Mucosa of descending colon (tissue), 3 donors: ENCODE measurements around the gene USP35. TPM values are rescaled to one million over a fixed set of nuclear protein-coding genes. Genes with fewer than 3 reads are reported as not detected.

ENCODE experiments used
- ATAC-seq: fragments of 200-7000 bp; cut with Tn5 transposase; one replicate; pipeline ENCODE4 v1.9.1; 2020; ENCODE audit warnings: mild to moderate bottlenecking, moderate library complexity
- DNase-seq, 3 donors: peaks; one replicate each; pipeline ENCODE4 v3.0.0-alpha.2; 2020
- H3K36me3 ChIP-seq: fragments of 200-600 bp; one replicate; pipeline ENCODE4 v1.8.0; 2021; ENCODE audit warnings: low read depth, mild to moderate bottlenecking
- H3K4me1 ChIP-seq: fragments of 200-600 bp; one replicate; pipeline ENCODE4 v1.8.0; 2021; ENCODE audit warnings: low read depth, mild to moderate bottlenecking
- H3K4me3 ChIP-seq: fragments of 200-600 bp; one replicate; pipeline ENCODE4 v1.8.0; 2021; ENCODE audit warnings: mild to moderate bottlenecking
- H3K9me3 ChIP-seq: fragments of 200-600 bp; one replicate; pipeline ENCODE4 v1.8.0; 2021; ENCODE audit warnings: mild to moderate bottlenecking
- intact Hi-C, 2 donors: fragments of 100-400 bp; cut with DNase I in 1 of 2; cut with micrococcal nuclease in 1 of 2; formaldehyde crosslinking; loops; one replicate each; pipeline versions ENCODE4 v1.11.0 to v1.11.1; 2022; cut with DNase I, micrococcal nuclease
- total RNA-seq, 3 donors: library from RNA; stranded (reverse); fragmentation: NEBNext Ultra II Directional in 2 of 3; extraction: Animal tissue kit (Norgen Biotek cat#: 25700) in 2 of 3; gene quantifications; one replicate each; pipeline versions ENCODE4 v1.2.1 to v1.2.4, GENCODE V29; 2021 to 2023
- TF ChIP-seq, protein P1 (sequence below): fragments of 200-600 bp; IDR thresholded peaks from one replicate; pipeline ENCODE4 v1.8.0; 2022; ENCODE audit warnings: antibody characterized with exemption, mild to moderate bottlenecking
- donor health status: DM: no; HTN: no; CAD: no; lungs with moderate emphysema.
- donor health status: DM: no; HTN: no; CAD: no.
- donor health status: DM: no; HTN: yes; CAD: no.

USP35 gene
- total RNA-seq, 3 donors from 2014 or later = 3.9 to 11.1 (median 4.9) TPM

DNA sequence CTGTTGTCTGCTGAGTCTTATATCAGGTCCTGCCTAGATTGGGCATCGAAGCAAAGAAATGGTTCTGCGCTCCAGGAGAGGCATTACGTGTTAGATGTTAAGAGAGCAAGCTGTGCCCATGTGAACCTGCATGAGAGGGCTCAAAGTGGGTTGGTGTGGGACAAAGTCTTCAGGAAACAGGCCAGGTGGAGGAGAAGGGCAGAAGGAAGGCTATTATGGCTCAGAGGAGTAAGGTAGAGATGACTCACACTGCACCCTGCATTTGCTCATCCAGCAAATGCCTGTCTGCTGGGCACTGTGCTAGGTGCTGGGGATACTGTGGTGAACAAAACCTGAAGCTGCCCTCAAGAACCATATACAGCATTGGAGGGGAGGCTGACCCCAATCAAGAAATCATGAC lies 5.8 kb downstream of the USP35 start:
- TF ChIP-seq, protein P1, sequence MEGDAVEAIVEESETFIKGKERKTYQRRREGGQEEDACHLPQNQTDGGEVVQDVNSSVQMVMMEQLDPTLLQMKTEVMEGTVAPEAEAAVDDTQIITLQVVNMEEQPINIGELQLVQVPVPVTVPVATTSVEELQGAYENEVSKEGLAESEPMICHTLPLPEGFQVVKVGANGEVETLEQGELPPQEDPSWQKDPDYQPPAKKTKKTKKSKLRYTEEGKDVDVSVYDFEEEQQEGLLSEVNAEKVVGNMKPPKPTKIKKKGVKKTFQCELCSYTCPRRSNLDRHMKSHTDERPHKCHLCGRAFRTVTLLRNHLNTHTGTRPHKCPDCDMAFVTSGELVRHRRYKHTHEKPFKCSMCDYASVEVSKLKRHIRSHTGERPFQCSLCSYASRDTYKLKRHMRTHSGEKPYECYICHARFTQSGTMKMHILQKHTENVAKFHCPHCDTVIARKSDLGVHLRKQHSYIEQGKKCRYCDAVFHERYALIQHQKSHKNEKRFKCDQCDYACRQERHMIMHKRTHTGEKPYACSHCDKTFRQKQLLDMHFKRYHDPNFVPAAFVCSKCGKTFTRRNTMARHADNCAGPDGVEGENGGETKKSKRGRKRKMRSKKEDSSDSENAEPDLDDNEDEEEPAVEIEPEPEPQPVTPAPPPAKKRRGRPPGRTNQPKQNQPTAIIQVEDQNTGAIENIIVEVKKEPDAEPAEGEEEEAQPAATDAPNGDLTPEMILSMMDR = no peak
- Histone ChIP-seq H3K4me1 (peaks cover 2% of the 10 kb centered on the region), H3K9me3 (no peaks in the 10 kb centered on the region), H3K36me3 (no peaks in the 10 kb centered on the region), H3K4me3 (no peak overlapping the region)
- ATAC-seq (peak; percentile 71), DNase-seq (no peak)
- intact Hi-C loops = no loop called here

DNA sequence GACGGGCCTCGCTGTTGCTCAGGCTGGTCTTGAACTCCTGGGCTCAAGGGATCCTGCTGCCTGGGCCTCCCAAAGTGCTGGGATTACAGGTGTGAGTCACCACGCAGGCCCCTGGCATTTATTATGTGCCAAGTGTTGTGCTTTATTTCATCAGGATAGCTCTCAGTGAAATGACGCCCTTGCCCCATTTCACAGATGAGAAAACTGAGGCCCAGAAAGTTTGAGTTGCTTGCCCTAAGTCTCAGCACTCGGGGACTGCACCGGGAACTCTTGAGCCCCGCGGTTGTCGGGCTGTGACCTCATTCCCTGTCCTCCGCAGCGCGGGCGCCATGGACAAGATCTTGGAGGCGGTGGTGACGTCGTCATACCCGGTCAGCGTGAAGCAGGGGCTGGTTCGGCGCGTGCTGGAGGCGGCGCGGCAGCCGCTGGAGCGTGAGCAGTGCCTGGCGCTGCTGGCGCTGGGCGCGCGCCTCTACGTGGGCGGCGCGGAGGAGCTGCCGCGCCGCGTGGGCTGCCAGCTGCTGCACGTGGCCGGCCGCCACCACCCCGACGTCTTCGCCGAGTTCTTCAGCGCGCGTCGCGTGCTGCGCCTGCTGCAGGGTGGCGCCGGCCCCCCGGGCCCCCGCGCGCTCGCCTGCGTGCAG lies 7.3 kb downstream of the USP35 start:
- Histone ChIP-seq H3K9me3 (no peaks in the 10 kb centered on the region), H3K4me1 (no peaks in the 10 kb centered on the region), H3K36me3 (no peaks in the 10 kb centered on the region), H3K4me3 (no peak overlapping the region)
- intact Hi-C loops = no loop called here
- DNase-seq (no peak), ATAC-seq (no peak)
- TF ChIP-seq, protein P1 = no peak

DNA sequence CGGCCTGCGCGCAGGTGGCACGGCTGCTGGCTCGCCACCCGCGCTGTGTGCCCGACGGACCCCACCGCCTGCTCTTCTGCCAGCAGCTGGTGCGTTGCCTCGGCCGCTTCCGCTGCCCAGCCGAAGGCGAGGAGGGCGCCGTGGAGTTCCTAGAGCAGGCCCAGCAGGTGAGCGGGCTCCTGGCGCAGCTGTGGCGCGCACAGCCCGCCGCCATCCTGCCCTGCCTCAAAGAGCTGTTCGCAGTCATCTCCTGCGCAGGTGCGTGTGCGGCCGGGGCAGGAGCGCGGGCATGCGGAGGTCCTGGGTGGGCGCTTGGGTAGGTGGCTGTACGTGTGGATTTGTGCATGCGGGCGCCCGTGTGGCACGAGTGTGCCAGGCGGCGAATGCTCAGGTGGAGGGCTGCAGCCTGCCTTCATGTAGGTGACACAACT lies 8.0 kb downstream of the USP35 start:
- TF ChIP-seq, protein P1 = no peak
- ATAC-seq (no peak), DNase-seq (no peak)
- H3K4me3 ChIP-seq = no peak overlapping the region
- no peaks in the 10 kb centered on the region for H3K36me3 ChIP-seq
- H3K4me1 ChIP-seq = no peaks in the 10 kb centered on the region
- H3K9me3 ChIP-seq = no peaks in the 10 kb centered on the region
- intact Hi-C loops = no loop called here

DNA sequence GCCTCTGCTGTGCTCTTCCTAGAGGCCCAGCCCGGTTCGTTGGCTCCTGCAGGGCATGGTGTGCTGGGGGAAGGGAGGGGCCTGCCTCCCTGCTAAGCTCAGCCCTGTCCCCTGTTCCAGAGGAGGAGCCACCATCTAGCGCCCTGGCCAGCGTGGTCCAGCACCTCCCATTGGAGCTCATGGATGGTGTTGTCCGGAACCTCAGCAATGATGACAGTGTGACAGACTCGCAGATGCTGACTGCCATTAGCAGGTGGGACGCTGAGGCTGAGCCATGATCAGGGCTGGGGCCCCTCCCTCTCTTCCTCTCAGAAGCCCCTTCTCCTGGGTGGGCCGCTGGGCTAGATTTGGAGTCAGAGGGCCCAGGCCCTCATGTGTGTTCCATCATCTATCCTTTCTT lies 9.1 kb downstream of the USP35 start:
- intact Hi-C loops = no loop called here
- Histone ChIP-seq H3K9me3 (no peaks in the 10 kb centered on the region), H3K36me3 (no peaks in the 10 kb centered on the region), H3K4me3 (no peak overlapping the region), H3K4me1 (no peaks in the 10 kb centered on the region)
- ATAC-seq (no peak), DNase-seq (peak in 1 of 3 donors; percentile 14)
- TF ChIP-seq, protein P1 = no peak

DNA sequence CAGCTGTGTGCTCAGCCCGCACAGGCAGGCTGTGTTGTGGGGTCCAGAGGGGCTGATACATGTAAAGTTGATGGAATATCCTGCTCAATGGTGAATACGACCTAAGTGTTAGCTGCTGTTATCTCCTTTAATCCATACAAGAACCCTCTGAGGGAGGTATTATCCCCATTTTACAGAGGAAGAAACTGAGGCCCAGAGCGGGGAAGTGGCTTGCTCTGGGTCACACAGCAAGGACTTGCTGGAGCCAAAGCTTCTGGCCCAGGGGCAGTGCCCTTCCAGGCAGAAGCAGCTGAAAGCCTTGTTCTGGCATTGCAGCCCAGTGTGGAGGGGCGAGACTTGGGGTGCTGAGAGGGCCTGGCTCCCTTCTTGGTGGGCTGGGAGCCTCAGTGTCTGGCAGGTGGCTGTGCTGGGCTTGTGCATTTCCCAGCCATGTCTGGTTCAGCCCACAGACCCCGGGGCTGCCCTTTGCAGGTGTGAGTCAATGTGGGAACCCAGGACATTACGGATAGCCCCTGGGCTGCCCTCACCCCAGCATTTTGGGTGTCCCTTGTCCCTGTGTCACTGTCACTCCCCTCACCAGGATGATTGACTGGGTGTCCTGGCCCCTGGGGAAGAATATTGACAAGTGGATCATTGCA lies 10.4 kb downstream of the USP35 start:
- ATAC-seq = no peak
- no peaks in the 10 kb centered on the region for H3K36me3 ChIP-seq

More for the DNA sequence above, 10.4 kb downstream of the USP35 start:
- Histone ChIP-seq H3K4me3 (no peak overlapping the region), H3K9me3 (no peaks in the 10 kb centered on the region), H3K4me1 (no peaks in the 10 kb centered on the region)
- TF ChIP-seq, protein P1 = no peak
- intact Hi-C loops = no loop called here
- DNase-seq = peak in 1 of 3 donors; percentile 27
